SK-N-SH (cell line): ENCODE data around the gene TDP2. TPM values are rescaled to one million over a fixed set of nuclear protein-coding genes. Genes with fewer than 3 reads are reported as not detected.

Experiments used
- CTCF ChIA-PET: fragments of 300-600, 350-600 bp; formaldehyde crosslinking; extraction: SDS; loops from one replicate; lab custom pipeline; 2021; lab: Yijun Ruan, JAX
- POLR2A ChIA-PET: fragments of 350-600 bp; sonication (Branson Sonifier 250); formaldehyde crosslinking; extraction: SDS; loops from one replicate; lab custom pipeline; 2020; ENCODE audit warnings: antibody characterized with exemption, inconsistent platforms; lab: Yijun Ruan, JAX
- DNase-seq: peaks from one replicate; pipeline ENCODE4 v3.0.0; 2012
- H2AFZ ChIP-seq: fragments of 200-600 bp; sonication (generic); 2 replicates; pipeline ENCODE4 v1.8.1; 2016; ENCODE audit warnings: antibody characterized with exemption, mild to moderate bottlenecking, low read depth
- H3F3A ChIP-seq: fragments of 200-600 bp; sonication (generic); replicated peaks from 2 replicates; pipeline ENCODE3; 2016; ENCODE audit warnings: antibody characterized with exemption, mild to moderate bottlenecking; ENCODE audit not compliant: insufficient read depth
- H3K27ac ChIP-seq, 2 experiments: fragments of 200-500 bp in 1 of 2; fragments of 200-600 bp in 1 of 2; sonication (Bioruptor generic) in 1 of 2; sonication (generic), shearing (Covaris generic) in 1 of 2; 2 replicates each; pipeline versions ENCODE4 v1.5.1 to v1.6.1; 2014 to 2016; ENCODE audit warnings: low read depth in 2 of 2, inconsistent platforms in 1 of 2, low read length in 1 of 2, mild to moderate bottlenecking in 1 of 2, mixed read lengths in 1 of 2
- H3K27me3 ChIP-seq: fragments of 200-600 bp; sonication (generic), shearing (Covaris generic); 2 replicates; pipeline ENCODE4 v1.6.1; 2016; ENCODE audit warnings: mixed run types; ENCODE audit not compliant: insufficient read depth
- H3K36me3 ChIP-seq, 2 experiments: fragments of 200-500 bp in 1 of 2; fragments of 200-600 bp in 1 of 2; sonication (Bioruptor generic) in 1 of 2; sonication (generic) in 1 of 2; replicated peaks in 1 of 2; 2 replicates each; pipeline versions ENCODE3 to v1.5.1; 2014 to 2016; ENCODE audit warnings: low read length in 1 of 2, mild to moderate bottlenecking in 1 of 2; ENCODE audit not compliant: insufficient read depth in 2 of 2, control insufficient read depth in 1 of 2
- H3K4me1 ChIP-seq, 2 experiments: fragments of 200-500 bp in 1 of 2; fragments of 200-600 bp in 1 of 2; sonication (Bioruptor generic) in 1 of 2; sonication (generic), shearing (Covaris generic) in 1 of 2; 2 replicates each; pipeline versions ENCODE4 v1.5.1 to v1.6.1; 2014 to 2016; ENCODE audit warnings: low read depth in 1 of 2, low read length in 1 of 2, mixed run types in 1 of 2; ENCODE audit not compliant: insufficient read depth in 2 of 2, control insufficient read depth in 1 of 2
- H3K4me2 ChIP-seq: fragments of 200-600 bp; sonication (generic), shearing (Covaris generic); 2 replicates; pipeline ENCODE4 v1.6.1; 2017; ENCODE audit warnings: mixed run types
- H3K4me3 ChIP-seq, 2 experiments: fragments of 200-500 bp in 1 of 2; fragments of 200-600 bp in 1 of 2; sonication (Bioruptor generic) in 1 of 2; sonication (generic), shearing (Covaris generic) in 1 of 2; 2 replicates each; pipeline versions ENCODE4 v1.5.1 to v1.8.1; 2014 to 2016; ENCODE audit warnings: low read depth in 2 of 2, inconsistent platforms in 1 of 2, low read length in 1 of 2, mild to moderate bottlenecking in 1 of 2, mixed read lengths in 1 of 2, moderate library complexity in 1 of 2
- H3K79me2 ChIP-seq: fragments of 200-600 bp; sonication (generic); 2 replicates; pipeline ENCODE4 v1.8.1; 2017; ENCODE audit warnings: mild to moderate bottlenecking; ENCODE audit not compliant: insufficient read depth
- H3K9ac ChIP-seq: fragments of 200-600 bp; sonication (generic); 2 replicates; pipeline ENCODE4 v1.6.1; 2017; ENCODE audit warnings: mixed run types
- H3K9me2 ChIP-seq: fragments of 200-600 bp; sonication (generic); 2 replicates; pipeline ENCODE4 v1.6.1; 2017; ENCODE audit warnings: mixed run types
- H3K9me3 ChIP-seq: fragments of 200-600 bp; sonication (generic); 2 replicates; pipeline ENCODE4 v1.6.1; 2017; ENCODE audit warnings: mixed run types, mild to moderate bottlenecking, moderate library complexity
- H4K20me1 ChIP-seq: fragments of 200-600 bp; sonication (generic); 2 replicates; pipeline ENCODE4 v1.6.1; 2017; ENCODE audit warnings: mild to moderate bottlenecking, mixed run types; ENCODE audit not compliant: insufficient read depth
- CHD2 ChIP-seq: fragments of 150-350 bp; IDR thresholded peaks from 2 replicates; pipeline ENCODE4 v1.6.1; 2018; ENCODE audit warnings: low read length; ENCODE audit not compliant: partially characterized antibody
- CTCF ChIP-seq: fragments of 200-600 bp; sonication (generic); IDR thresholded peaks from 2 replicates; pipeline ENCODE4 v1.6.1; 2017; ENCODE audit warnings: antibody characterized with exemption, mild to moderate bottlenecking, moderate library complexity
- FOSL2 ChIP-seq: IDR thresholded peaks from 2 replicates; pipeline ENCODE4 v1.4.0; 2012; ENCODE audit warnings: low read depth, mild to moderate bottlenecking, moderate library complexity, borderline replicate concordance
- FOXJ3 ChIP-seq: sonication (generic); formaldehyde crosslinking; IDR thresholded peaks from 2 replicates; pipeline ENCODE4 v1.5.1; 2020; ENCODE audit warnings: mild to moderate bottlenecking, missing genetic modification reagents
- IRF3 ChIP-seq: fragments of 150-350 bp; IDR thresholded peaks from 2 replicates; pipeline ENCODE4 v1.6.1; 2016; ENCODE audit warnings: mild to moderate bottlenecking, low read depth, low read length
- JUND ChIP-seq: IDR thresholded peaks from 2 replicates; pipeline ENCODE4 v1.4.0; 2012
- MAX ChIP-seq: IDR thresholded peaks from 2 replicates; pipeline ENCODE4 v1.4.0; 2012; ENCODE audit warnings: low read depth
- MXI1 ChIP-seq: IDR thresholded peaks from 2 replicates; pipeline ENCODE4 v1.6.1; 2012; ENCODE audit warnings: mild to moderate bottlenecking, low read depth, low read length, improper control_type of control experiment
- NFIC ChIP-seq: IDR thresholded peaks from 2 replicates; pipeline ENCODE4 v1.4.0; 2012; ENCODE audit warnings: borderline replicate concordance
- POLR2AphosphoS5 ChIP-seq: IDR thresholded peaks from 2 replicates; pipeline ENCODE4 v1.6.1; 2012; ENCODE audit warnings: low read depth, low read length
- RAD21 ChIP-seq: IDR thresholded peaks from 2 replicates; pipeline ENCODE4 v1.6.1; 2012; ENCODE audit warnings: mild to moderate bottlenecking, low read length
- RCOR1 ChIP-seq: fragments of 150-350 bp; IDR thresholded peaks from 2 replicates; pipeline ENCODE4 v1.6.1; 2017; ENCODE audit warnings: antibody characterized with exemption, low read length
- REST ChIP-seq: IDR thresholded peaks from 2 replicates; pipeline ENCODE4 v1.6.1; 2012; ENCODE audit warnings: mild to moderate bottlenecking, low read depth, low read length, moderate library complexity
- RXRA ChIP-seq: IDR thresholded peaks from 2 replicates; pipeline ENCODE4 v1.4.0; 2012; ENCODE audit warnings: low read depth, mild to moderate bottlenecking, borderline replicate concordance
- SIN3A ChIP-seq: IDR thresholded peaks from 2 replicates; pipeline ENCODE4 v1.6.1; 2012; ENCODE audit warnings: low read depth, mild to moderate bottlenecking, low read length, moderate library complexity, borderline replicate concordance
- SMC3 ChIP-seq: IDR thresholded peaks from 2 replicates; pipeline ENCODE4 v1.6.1; 2012; ENCODE audit warnings: low read depth, low read length, improper control_type of control experiment
- TAF1 ChIP-seq: IDR thresholded peaks from 2 replicates; pipeline ENCODE4 v1.6.1; 2012; ENCODE audit warnings: low read depth, mild to moderate bottlenecking, low read length, moderate library complexity, borderline replicate concordance
- TCF12 ChIP-seq: IDR thresholded peaks from 2 replicates; pipeline ENCODE4 v1.4.0; 2012
- USF1 ChIP-seq: IDR thresholded peaks from 2 replicates; pipeline ENCODE4 v1.4.0; 2012; ENCODE audit warnings: low read depth, borderline replicate concordance
- USF2 ChIP-seq: fragments of 150-350 bp; IDR thresholded peaks from 2 replicates; pipeline ENCODE4 v1.6.1; 2017; ENCODE audit warnings: antibody characterized with exemption, low read length, low read depth, borderline replicate concordance
- WGBS: methylation state at CpG from one replicate; pipeline ENCODE4 v1.1.6; 2017; ENCODE audit warnings: low lambda C conversion rate; 5-methylcytosine and 5-hydroxymethylcytosine counted together
- polyA plus RNA-seq, 3 experiments: library from polyadenylated mRNA; depleted of rRNA; stranded (reverse); fragments of >200 nt; gene quantifications; 2 replicates each; pipeline ENCODE4 v1.2.3, GENCODE V29; 2012

TDP2 gene
- polyA plus RNA-seq, 1 of the 3 experiments (the other 2 are of a cell fraction): 20.0 TPM

GRCh38 chr6:24689964-24690363, 23.3 kb upstream of the TDP2 start:
- no peaks in the 10 kb centered on the region for H3K9me3 ChIP-seq
- no peaks in the 10 kb centered on the region for H3K36me3 ChIP-seq
- no peak for DNase-seq
- no peaks in the 10 kb centered on the region for H3K27me3 ChIP-seq
- no peak overlapping the region for H3K4me3 ChIP-seq
- TF ChIP-seq JUND (no peak), NFIC (no peak), RAD21 (no peak), CHD2 (no peak)
- TF ChIP-seq, all 33 proteins: peak for 0
- no peaks in the 10 kb centered on the region for H3K9me2 ChIP-seq
- no peak overlapping the region for H3K9ac ChIP-seq
- ChIA-PET CTCF (interaction anchor here (0.7 to 5.2 kb wide), 3 partner anchors 106 to 407 kb away, joined by 3 to 28 read pairs (median 20); no protein-coding TSS in a partner anchor), POLR2A (no interaction called here)
- H3K27ac ChIP-seq: no peak overlapping the region
- 92% methylated on average over 2 of the region's 2 CpGs for WGBS
- no peaks in the 10 kb centered on the region for H4K20me1 ChIP-seq
- H3K4me2 ChIP-seq: no peak overlapping the region
- no peaks in the 10 kb centered on the region for H3F3A ChIP-seq
- no peaks in the 10 kb centered on the region for H3K4me1 ChIP-seq
- no peak overlapping the region for H2AFZ ChIP-seq
- no peaks in the 10 kb centered on the region for H3K79me2 ChIP-seq

GRCh38 chr6:24686946-24687345, 20.2 kb upstream of the TDP2 start:
- Histone ChIP-seq H3F3A (no peaks in the 10 kb centered on the region), H3K4me2 (no peak overlapping the region), H3K9me3 (no peaks in the 10 kb centered on the region), H3K27ac (no peak overlapping the region), H3K27me3 (no peaks in the 10 kb centered on the region), H4K20me1 (no peaks in the 10 kb centered on the region), H3K36me3 (no peaks in the 10 kb centered on the region), H3K9ac (no peak overlapping the region), H3K9me2 (no peaks in the 10 kb centered on the region), H2AFZ (no peak overlapping the region), H3K79me2 (no peaks in the 10 kb centered on the region), H3K4me1 (no peaks in the 10 kb centered on the region), H3K4me3 (no peak overlapping the region)
- 98% methylated on average over 4 of the region's 4 CpGs for WGBS
- ChIA-PET CTCF (interaction anchor here (1.0 to 1.4 kb wide), 2 partner anchors 20 to 107 kb away, joined by 3 read pairs; partner anchors contain the start of genes ACOT13 and TDP2), POLR2A (no interaction called here)
- no peak for DNase-seq
- TF ChIP-seq TAF1 (no peak), USF1 (no peak), SIN3A (no peak), POLR2AphosphoS5 (no peak), USF2 (no peak), REST (no peak), RCOR1 (no peak), SMC3 (no peak), MXI1 (no peak), NFIC (no peak), CTCF (no peak), FOXJ3 (no peak), MAX (no peak), TCF12 (no peak), RXRA (no peak), IRF3 (no peak), FOSL2 (no peak)
